ENCODE data around the gene VSTM4. TPM values are rescaled to one million over a fixed set of nuclear protein-coding genes. Genes with fewer than 3 reads are reported as not detected.

The VSTM4 gene
- total RNA-seq, 1 experiment from 2014 or later, result not detected

- intact Hi-C loops (cut with micrococcal nuclease; ENCODE audit: unreplicated experiment), result no loop called here
- CTCF ChIA-PET, result no interaction called here
- BruUV-seq (replicated peaks), result no TSS peak
- Histone ChIP-seq H3K79me2 (ENCODE audit: low read depth) (no peaks in the 10 kb centered on the region), H3K27ac (no peak overlapping the region), H3K36me3 (ENCODE audit: low read depth) (no peaks in the 10 kb centered on the region), H3K4me3 (no peak overlapping the region), H3K9me2 (ENCODE audit: insufficient read depth) (no peaks in the 10 kb centered on the region), H3F3A (ENCODE audit: insufficient read depth, low read depth) (no peaks in the 10 kb centered on the region), H2AFZ (no peak overlapping the region), H4K20me1 (ENCODE audit: insufficient read depth) (no peaks in the 10 kb centered on the region), H3K4me1 (replicated peaks; ENCODE audit: insufficient read depth) (no peaks in the 10 kb centered on the region), H3K9me3 (ENCODE audit: insufficient read depth, low read depth) (no peaks in the 10 kb centered on the region), H3K27me3 (ENCODE audit: insufficient read depth, low read depth) (no peaks in the 10 kb centered on the region), H3K4me2 (no peak overlapping the region)
- TF ChIP-seq EZH2 (IDR thresholded peaks at IDR 0.05; ENCODE audit: low read depth) (no peak), CTCF (conservative IDR thresholded peaks at IDR 0.05) (no peak)
- DNase-seq, result no peak
- POLR2A ChIA-PET (ENCODE audit: unreplicated experiment), result no interaction called here
Observed at GRCh38 chr10:49038711-49039110, 76.6 kb downstream of the VSTM4 start.

- Histone ChIP-seq H3K9me3 (ENCODE audit: insufficient read depth, low read depth) (no peaks in the 10 kb centered on the region), H3K79me2 (ENCODE audit: low read depth) (no peaks in the 10 kb centered on the region), H3K4me3 (no peak overlapping the region), H2AFZ (no peak overlapping the region), H3K9me2 (ENCODE audit: insufficient read depth) (no peaks in the 10 kb centered on the region), H3K27ac (no peak overlapping the region), H4K20me1 (ENCODE audit: insufficient read depth) (no peaks in the 10 kb centered on the region), H3K4me2 (no peak overlapping the region), H3F3A (ENCODE audit: insufficient read depth, low read depth) (no peaks in the 10 kb centered on the region), H3K27me3 (ENCODE audit: insufficient read depth, low read depth) (no peaks in the 10 kb centered on the region; the same call in 1 of the 2 replicates), H3K36me3 (ENCODE audit: low read depth) (no peaks in the 10 kb centered on the region), H3K4me1 (replicated peaks; ENCODE audit: insufficient read depth) (no peaks in the 10 kb centered on the region)
- POLR2A ChIA-PET (ENCODE audit: unreplicated experiment), result interaction anchor here (0.8 kb wide), 1 partner anchor 268 kb away, joined by 9 read pairs; no protein-coding TSS in a partner anchor
- no peak for DNase-seq
- BruUV-seq (replicated peaks), result no TSS peak
- TF ChIP-seq EZH2 (IDR thresholded peaks at IDR 0.05; ENCODE audit: low read depth) (no peak), CTCF (conservative IDR thresholded peaks at IDR 0.05) (no peak)
- CTCF ChIA-PET, result no interaction called here
- intact Hi-C loops (cut with micrococcal nuclease; ENCODE audit: unreplicated experiment), result no loop called here
Observed at GRCh38 chr10:49037187-49037586, 78.1 kb downstream of the VSTM4 start.

GRCh38 chr10:49036638-49037037 is 78.7 kb downstream of the VSTM4 start:
- Histone ChIP-seq H3F3A (ENCODE audit: insufficient read depth, low read depth) (no peaks in the 10 kb centered on the region), H3K27ac (no peak overlapping the region), H3K79me2 (ENCODE audit: low read depth) (no peaks in the 10 kb centered on the region), H3K4me1 (replicated peaks; ENCODE audit: insufficient read depth) (no peaks in the 10 kb centered on the region), H4K20me1 (ENCODE audit: insufficient read depth) (no peaks in the 10 kb centered on the region), H2AFZ (no peak overlapping the region), H3K9me3 (ENCODE audit: insufficient read depth, low read depth) (no peaks in the 10 kb centered on the region), H3K9me2 (ENCODE audit: insufficient read depth) (no peaks in the 10 kb centered on the region), H3K4me2 (no peak overlapping the region), H3K27me3 (ENCODE audit: insufficient read depth, low read depth) (peaks cover 2% of the 10 kb centered on the region), H3K4me3 (no peak overlapping the region), H3K36me3 (ENCODE audit: low read depth) (no peaks in the 10 kb centered on the region)
- no peak for TF ChIP-seq EZH2 (IDR thresholded peaks at IDR 0.05; ENCODE audit: low read depth)
- no peak for TF ChIP-seq CTCF (conservative IDR thresholded peaks at IDR 0.05)
- DNase-seq, result no peak
- BruUV-seq (replicated peaks), result no TSS peak
- ChIA-PET CTCF (no interaction called here), POLR2A (ENCODE audit: unreplicated experiment) (no interaction called here)
- intact Hi-C loops (cut with micrococcal nuclease; ENCODE audit: unreplicated experiment), result no loop called here

Measured in PC-9 (cell line).